GM19193 (cell line): Measurements from ENCODE around the gene RPL12.
A peak's percentile ranks its signal among the peaks of the same experiment; 100 is the strongest.

ENCODE experiments used
- POLR2A ChIP-seq: IDR thresholded peaks from 4 replicates; pipeline ENCODE4 v1.6.1; 2011; ENCODE audit not compliant: insufficient read depth, insufficient read length; ENCODE audit errors: extremely low read depth

Gene RPL12

DNA sequence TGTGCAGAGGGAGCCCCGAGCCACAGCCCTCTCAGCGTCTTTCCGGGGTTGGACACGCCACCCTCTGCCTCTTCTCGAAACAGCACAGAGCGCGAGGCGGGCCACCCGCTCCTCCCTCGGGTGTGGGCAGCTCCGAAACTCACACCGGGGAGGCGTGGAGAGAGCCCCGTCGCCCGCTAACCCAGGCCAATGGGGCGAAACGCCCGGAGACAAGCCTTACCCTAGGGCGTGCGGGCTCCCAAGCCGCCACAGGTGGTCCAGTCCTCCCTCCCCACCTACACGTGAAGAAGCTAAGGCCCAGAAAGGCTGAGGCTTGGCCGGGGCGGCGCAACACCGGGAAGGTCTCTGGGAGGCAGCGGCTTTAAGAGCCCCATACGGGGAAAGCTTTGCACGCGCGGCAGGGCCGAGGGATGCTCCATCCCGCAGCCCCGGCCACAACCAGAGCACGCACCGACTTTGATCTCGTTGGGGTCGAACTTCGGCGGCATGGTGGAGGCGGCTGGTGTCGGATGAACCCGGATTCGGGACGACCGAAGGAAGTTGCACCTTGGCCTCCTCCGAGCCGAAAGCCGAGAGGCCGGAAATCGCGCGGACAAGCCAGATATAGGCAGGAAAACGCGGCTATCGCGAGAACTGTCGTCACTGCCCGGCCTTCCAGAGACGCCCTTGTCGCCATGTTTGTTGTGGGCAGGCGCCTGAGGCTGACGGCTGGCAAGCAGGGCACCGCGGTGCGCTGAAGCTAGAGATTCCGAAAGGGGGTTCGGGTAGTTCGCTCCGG, at the start of gene RPL12, which contains the start of gene LRSAM1:
TSS of gene RPL12 (minus strand) at position 577 of the 778 bp plus-strand sequence. CDS start at position 488, 89 bp downstream.
TSS of gene LRSAM1 (plus strand) at position 681 of the 778 bp plus-strand sequence. CDS start 3,018 bp downstream, outside the sequence.
- peak; percentile 100 for TF ChIP-seq POLR2A

DNA sequence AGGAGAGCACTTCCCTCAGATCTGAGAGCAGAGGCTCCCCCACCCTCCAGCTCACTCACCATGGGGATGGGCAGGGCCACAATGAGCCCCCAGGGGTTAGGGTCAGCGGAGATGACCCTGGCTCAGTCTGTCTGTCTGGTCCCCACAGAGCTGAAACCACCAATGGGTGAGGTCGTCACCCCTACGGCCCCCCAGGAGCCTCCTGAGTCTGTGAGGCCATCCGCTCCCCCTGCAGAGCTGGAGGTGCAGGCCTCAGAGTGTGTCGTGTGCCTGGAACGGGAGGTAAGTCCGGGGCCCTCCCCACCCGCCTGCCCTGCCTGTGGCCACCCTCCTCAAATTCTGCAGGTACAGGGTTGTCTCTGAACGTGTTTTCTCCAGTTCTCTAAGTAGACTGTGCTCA, 49.7 kb upstream of the RPL12 start:
- TF ChIP-seq POLR2A, result no peak

DNA sequence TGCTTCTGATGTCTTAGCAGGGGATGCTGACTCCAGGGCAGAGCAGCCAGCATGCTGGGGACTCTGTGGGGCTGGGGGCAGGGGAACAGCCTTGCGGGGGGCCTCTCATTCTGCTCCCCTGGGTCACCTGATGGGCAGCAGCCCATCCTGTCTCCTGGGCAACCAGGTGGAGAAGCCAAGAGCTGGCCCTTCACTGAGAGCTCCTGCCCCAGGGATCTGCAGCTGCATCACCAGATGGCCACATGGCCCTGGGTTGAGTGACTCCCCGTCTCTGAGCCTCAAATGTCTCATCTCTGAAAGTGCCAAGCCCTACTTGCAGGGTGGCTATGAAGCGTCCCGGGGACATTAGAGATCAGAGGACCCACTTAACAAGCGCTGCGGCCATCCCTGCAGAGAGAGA, 49.2 kb upstream of the RPL12 start:
- TF ChIP-seq POLR2A, result no peak

- no peak for TF ChIP-seq POLR2A
These were observed 47.1 kb upstream of the RPL12 start for GRCh38 chr9:127498298-127498697.

- no peak for TF ChIP-seq POLR2A
These were observed 46.6 kb upstream of the RPL12 start for GRCh38 chr9:127497656-127498290.

- no peak for TF ChIP-seq POLR2A
These were observed 45.8 kb upstream of the RPL12 start for GRCh38 chr9:127496974-127497373.

GRCh38 chr9:127495884-127496555, 44.8 kb upstream of the RPL12 start:
- TF ChIP-seq POLR2A, result no peak

- no peak for TF ChIP-seq POLR2A
These were observed 43.1 kb upstream of the RPL12 start for GRCh38 chr9:127494304-127494702.

DNA sequence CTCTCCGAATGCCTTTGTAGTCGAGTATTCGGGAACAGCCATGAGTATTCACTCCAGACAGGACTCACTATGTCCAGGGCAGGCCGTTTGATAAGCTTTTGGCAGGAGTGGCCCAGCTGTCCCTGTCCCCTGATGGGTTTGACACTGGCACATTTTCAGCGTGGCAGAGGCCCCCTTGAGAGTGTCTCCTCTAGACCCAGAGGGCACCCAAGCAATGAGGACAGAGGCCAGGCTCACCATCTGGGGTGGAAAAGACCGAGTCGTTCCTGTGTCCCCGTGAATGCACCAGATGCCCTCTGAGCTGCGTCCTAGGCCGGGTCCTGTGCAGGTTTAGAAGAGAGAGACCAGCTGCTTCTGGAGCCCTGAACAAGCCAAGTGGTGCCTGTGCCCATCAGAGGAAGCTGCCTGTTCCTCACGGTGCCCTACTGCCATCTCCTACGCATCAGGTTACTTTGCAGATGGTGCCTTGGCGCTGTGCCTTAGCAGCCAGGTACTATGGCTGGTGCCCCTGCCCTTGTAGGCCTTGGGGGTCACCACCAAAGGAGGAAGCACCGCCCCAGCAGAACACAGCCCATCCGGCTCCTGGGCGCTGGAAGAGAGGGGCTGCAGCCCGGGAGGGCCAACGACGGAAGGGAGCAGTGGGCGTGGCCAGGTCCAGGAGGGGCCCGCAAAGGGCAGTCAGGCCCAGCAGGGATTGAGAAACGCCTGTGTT, 42.5 kb upstream of the RPL12 start:
- TF ChIP-seq POLR2A, result no peak

DNA sequence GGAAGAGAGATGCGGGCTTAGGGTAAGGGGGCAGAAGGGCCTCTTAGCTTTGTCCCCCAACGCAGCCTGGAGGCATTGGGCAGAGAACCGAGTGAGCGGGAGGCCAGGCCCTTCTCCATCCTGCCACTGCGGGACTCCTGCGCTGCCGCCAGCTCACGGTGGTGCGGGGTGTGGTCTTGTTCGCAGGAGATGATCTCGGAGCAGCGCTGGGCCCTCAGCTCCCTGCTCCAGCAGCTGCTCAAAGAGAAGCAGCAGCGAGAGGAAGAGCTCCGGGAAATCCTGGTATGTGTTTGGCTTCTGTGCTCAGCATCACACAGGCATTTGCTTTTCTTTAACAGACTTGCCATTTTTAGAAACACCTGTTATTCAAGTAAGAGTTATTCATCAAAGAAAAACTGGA, 41.4 kb upstream of the RPL12 start:
- TF ChIP-seq POLR2A, result no peak

- TF ChIP-seq POLR2A, result no peak
These were observed 40.3 kb upstream of the RPL12 start for GRCh38 chr9:127491516-127491915.

GRCh38 chr9:127490535-127491230, 39.5 kb upstream of the RPL12 start:
- no peak for TF ChIP-seq POLR2A

DNA sequence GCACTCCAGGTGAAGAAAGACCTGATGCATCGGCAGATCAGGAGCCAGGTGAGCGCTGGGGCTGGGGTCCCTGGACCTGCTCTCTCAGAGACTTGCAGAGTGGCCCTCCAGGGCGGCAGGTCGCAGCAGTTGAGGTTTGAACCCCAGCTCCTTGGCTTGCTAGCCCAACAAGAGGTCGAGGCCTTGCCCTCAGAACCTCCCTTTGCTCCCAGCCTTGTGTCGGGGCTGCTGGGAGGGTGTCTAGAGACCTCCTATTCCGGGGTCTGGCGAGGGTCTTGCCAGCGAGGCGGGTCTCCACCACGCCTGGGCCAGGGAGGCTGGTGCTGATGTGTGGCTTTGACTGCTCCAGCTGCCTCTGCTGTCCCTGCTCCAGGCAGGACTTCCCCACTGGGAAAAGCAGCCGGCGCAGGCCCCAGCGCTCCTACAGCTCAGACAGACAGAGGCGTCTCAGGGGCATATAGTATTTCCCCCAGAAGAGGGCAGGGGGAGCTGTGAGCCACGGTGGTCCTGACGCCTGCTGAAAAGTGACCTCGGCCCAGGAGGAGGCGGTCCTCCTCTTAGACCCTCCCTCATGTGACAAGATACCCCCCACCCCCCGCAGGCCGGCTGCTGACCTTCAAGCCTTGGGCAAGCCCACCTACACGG, 38.4 kb upstream of the RPL12 start:
- no peak for TF ChIP-seq POLR2A

GRCh38 chr9:127488946-127489345, 37.7 kb upstream of the RPL12 start:
- TF ChIP-seq POLR2A, result no peak
